Measurements from ENCODE around the gene TBC1D16.

The TBC1D16 gene

GRCh38 chr17:79987935-79988184, 47.8 kb downstream of the TBC1D16 start:
- DNase-seq (ENCODE audit: low read depth): no peak

- no peak for DNase-seq (ENCODE audit: low read depth)
These were observed 48.3 kb downstream of the TBC1D16 start for GRCh38 chr17:79987187-79987934.

- no peak for DNase-seq (ENCODE audit: low read depth)
These were observed 49.1 kb downstream of the TBC1D16 start for GRCh38 chr17:79986411-79987186.

- no peak for DNase-seq (ENCODE audit: low read depth)
These were observed 49.7 kb downstream of the TBC1D16 start for GRCh38 chr17:79985943-79986391.

GRCh38 chr17:79985361-79985942, 50.2 kb downstream of the TBC1D16 start:
- no peak for DNase-seq (ENCODE audit: low read depth)

- DNase-seq (ENCODE audit: low read depth): no peak
These were observed 50.8 kb downstream of the TBC1D16 start for GRCh38 chr17:79984877-79985276.

- DNase-seq (ENCODE audit: low read depth): no peak
These were observed 51.4 kb downstream of the TBC1D16 start for GRCh38 chr17:79984045-79984840.

- DNase-seq (ENCODE audit: low read depth): no peak
These were observed 52.2 kb downstream of the TBC1D16 start for GRCh38 chr17:79983456-79983855.

GRCh38 chr17:79982986-79983385, 52.7 kb downstream of the TBC1D16 start:
- no peak for DNase-seq (ENCODE audit: low read depth)

- no peak for DNase-seq (ENCODE audit: low read depth)
These were observed 54.0 kb downstream of the TBC1D16 start for GRCh38 chr17:79981661-79982101.

GRCh38 chr17:79981090-79981489, 54.6 kb downstream of the TBC1D16 start:
- DNase-seq (ENCODE audit: low read depth): no peak

GRCh38 chr17:79980246-79981043, 55.2 kb downstream of the TBC1D16 start:
- no peak for DNase-seq (ENCODE audit: low read depth)

GRCh38 chr17:79979816-79980215, 55.9 kb downstream of the TBC1D16 start:
- DNase-seq (ENCODE audit: low read depth): no peak

GRCh38 chr17:79979221-79979741, 56.4 kb downstream of the TBC1D16 start:
- DNase-seq (ENCODE audit: low read depth): no peak

- no peak for DNase-seq (ENCODE audit: low read depth)
These were observed 57.2 kb downstream of the TBC1D16 start for GRCh38 chr17:79978548-79978855.

GRCh38 chr17:79977708-79978547, 57.7 kb downstream of the TBC1D16 start:
- DNase-seq (ENCODE audit: low read depth): no peak

- no peak for DNase-seq (ENCODE audit: low read depth)
These were observed 58.5 kb downstream of the TBC1D16 start for GRCh38 chr17:79977161-79977631.

GRCh38 chr17:79976451-79976850, 59.2 kb downstream of the TBC1D16 start:
- no peak for DNase-seq (ENCODE audit: low read depth)

GRCh38 chr17:79975498-79976134, 60.1 kb downstream of the TBC1D16 start:
- no peak for DNase-seq (ENCODE audit: low read depth)

Data from stimulated activated CD8-positive, alpha-beta memory T cell treated with anti-CD3 and anti-CD28 coated beads, Interleukin-15, amount 100 ng/mL, for 1 hour (primary cell).